ENCODE data around the gene HNRNPA0.
A peak's percentile ranks its signal among the peaks of the same experiment; 100 is the strongest.
"Not testable (repeated sequence)": the region's sequence is repeated elsewhere in the genome, so short reads cannot be mapped to it uniquely, and the experiment has no call there.

HNRNPA0 gene

DNA sequence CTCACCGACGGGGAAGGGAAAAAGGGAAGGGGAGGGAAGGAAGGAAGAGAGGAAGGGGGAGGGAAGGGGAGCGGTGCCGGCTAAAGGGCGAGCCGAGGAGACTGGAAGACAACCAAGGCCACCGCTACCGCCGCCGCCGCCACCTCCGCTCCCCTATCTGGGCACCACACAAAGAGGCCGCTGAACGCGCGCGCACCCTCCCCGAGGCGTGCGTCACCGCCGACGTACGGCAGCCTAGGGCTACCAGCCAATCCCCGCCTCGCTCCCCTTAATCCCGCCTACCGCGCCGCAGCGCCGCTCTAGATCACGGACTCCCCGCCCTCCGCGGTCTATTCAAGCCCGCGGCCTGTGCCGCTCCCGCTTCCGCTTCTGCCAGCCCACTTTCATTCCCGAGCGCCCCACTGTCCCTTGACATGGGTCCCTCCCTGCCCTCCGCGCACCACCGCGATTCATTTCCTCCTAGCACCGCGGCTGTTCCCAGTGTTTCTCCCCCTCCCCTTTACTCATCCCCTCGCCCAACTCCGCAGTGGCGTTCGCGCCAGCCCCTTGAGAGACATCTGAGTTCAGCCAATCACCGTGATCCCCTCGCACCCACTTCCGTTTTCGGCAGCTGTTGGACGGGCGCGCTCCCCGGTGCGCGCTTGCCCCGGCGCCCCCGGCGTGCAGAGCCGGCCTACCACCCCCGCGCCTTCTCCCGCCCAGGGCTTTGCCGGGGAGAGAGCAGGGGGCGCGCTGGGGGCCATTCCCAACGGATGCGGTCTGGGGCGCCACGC lies at the start of gene HNRNPA0:
Gene HNRNPA0, minus strand, starts transcription at position 176 of the 773 bp plus-strand sequence. CDS start 297 bp downstream, outside the sequence.
- peak; percentile 83 for DNase-seq

DNA sequence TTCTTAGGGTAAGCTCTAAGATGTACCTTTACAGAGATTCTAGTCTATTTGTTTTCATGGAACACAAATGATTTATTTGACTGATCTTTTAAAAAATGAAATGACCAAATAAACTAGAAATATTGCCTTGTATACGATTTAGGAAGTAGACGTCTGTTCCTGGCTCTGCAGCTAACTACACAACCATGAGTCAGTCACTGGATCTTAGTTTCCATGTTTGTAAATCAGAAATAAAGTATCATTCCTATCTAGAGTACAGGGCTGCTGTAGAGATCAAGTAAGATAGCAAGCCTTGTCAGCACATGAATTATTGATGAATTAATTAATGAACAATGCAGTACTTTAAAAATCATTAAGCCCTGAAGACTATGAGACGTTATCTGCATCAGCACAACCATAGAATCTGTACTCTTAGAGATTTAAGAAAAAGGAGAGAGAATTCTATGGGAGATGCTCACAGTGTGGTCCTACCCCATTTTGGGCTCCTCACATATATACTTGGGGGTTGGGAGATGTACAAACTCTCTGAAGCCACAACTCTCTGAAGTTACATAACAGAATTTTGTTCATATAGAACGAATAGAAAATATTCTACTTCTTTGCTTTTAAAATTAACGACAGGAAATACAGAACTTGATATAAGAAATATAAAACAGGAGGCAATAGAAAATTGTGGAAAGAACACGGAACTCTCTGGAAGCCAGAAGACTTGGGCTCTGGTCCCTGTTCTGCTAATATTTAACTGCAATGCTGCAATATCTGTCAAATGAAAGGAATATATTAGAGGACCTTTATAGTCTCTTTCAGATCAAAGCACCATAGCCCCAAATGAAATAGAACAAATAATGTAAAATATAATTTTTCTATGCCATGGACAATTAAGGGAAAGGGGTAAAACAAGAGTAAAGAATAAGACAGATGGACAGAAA lies 48.4 kb upstream of the HNRNPA0 start:
- DNase-seq = no peak

GRCh38 chr5:137800700-137801411 lies 46.7 kb upstream of the HNRNPA0 start:
- no peak for DNase-seq

GRCh38 chr5:137796279-137796678 lies 42.1 kb upstream of the HNRNPA0 start:
- no peak for DNase-seq

DNA sequence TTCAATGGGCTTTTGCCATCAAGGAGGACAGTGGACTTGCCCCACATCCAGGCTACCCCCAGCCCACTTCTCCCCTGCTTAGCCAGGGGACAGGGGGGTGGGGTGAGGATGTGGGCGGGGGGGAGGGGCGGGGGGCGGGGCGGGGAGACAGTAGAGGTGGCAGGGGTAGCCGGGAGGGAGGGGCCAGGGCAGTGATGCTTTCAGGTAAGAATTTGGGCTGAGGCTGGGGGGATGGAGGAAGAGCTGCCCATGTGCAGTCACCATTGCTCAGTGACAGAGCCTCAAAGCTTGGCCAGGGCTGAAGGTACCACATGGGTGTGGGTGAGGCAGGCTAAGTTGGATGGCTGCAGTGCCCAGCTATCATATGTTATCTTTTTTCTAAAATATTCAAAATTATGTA lies 40.7 kb upstream of the HNRNPA0 start:
- DNase-seq = no peak

GRCh38 chr5:137792303-137792702 lies 38.1 kb upstream of the HNRNPA0 start:
- DNase-seq = no peak

GRCh38 chr5:137791799-137792198 lies 37.6 kb upstream of the HNRNPA0 start:
- DNase-seq = no peak

DNA sequence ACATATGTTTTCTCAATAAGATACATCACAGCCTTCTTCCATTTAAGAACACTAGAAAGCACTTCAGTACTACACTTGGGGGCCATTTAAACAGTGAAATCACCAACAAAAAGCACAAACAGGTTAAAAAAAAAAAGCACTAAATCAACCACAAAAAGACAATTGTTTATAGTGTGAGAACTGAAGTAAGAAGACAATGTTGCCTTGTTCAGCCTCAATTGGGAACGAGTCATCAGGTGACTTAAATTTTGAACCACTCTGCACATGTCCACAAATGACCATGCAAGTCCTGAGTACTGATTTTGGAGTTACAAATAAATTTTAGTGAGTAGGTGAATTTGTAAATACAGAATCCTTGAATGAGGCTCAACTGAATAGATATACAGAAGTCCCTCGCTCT lies 37.2 kb upstream of the HNRNPA0 start:
- no peak for DNase-seq

GRCh38 chr5:137788560-137788959 lies 34.4 kb upstream of the HNRNPA0 start:
- DNase-seq = not testable (repeated sequence)

DNA sequence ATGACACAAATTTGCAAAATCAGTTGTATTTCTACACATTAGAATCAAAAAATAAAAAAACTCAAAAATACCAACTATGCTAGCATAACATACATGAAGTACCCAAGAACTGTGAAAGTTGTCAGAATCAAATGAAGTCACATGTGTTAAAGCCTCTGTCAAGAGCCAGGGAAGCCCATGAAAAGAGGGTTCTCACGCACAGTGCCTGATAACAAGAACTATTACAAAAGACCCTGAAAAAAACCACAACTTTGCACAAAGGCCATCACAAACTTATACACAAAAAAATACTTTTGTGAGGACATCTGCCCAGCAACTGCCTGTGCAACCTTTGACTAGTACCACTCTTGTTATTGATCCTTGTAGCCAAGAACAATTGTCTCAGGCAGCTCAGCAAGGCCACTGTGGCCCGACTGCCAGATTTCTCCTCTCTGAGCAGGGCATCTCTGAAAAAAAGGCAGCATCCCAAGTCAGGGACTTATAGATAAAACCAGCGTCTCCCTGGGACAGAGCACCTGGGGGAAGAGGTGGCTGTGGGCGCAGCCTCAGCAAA lies 28.9 kb upstream of the HNRNPA0 start:
- DNase-seq = no peak

DNA sequence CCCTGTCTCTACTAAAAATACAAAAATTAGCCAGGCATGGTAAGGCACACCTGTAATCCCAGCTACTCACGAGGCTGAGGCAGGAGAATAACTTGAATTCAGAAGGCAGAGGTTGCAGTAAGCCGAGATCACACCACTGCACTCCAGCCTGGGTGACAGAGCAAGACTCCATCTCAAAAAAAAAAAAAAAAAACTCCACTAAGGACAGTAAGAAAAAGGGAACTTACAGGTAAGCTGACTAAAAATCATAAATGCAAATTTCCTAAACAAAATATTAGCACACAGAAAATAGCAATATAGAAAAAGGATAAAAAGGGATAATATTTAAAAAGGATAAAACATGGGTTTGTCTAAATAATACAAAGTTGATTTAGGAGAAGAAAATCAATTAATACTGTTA lies 27.9 kb upstream of the HNRNPA0 start:
- no peak for DNase-seq

DNA sequence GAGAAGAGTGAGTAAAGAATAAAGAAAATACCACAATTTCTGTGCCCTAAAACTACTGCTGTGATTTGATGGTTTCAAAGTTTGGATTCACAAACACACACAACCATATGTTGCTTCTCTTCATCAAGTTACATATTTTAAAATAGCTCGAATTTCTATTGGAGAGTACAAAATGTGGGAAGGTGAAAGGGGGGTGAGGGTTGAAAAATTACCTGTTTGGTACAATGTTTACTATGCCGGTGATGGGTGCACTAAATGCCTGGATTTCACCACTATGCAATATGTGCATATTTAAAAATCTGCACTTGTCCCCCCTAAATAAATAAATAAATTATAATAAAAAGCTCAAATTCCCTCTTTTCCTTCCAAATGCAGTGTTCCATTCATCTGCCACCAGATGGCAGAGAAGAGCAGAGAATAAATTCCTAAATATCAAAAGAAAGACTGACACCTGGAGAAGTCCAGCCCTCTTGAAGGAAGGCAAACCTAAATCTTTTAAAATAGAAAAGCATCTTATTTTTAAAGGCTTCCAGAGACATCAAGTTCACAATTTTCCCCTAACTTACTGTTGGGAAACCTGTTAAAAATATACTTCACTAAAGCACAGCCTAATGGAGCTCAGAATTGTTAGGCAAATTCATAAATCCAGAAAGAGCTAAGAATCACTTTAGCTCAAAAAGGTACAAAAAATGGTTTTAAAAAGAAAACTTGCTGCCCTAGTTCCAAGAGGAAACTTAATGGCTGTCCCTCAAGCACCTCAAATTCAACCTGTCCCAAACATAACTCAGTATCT lies 24.8 kb upstream of the HNRNPA0 start:
- no peak for DNase-seq

GRCh38 chr5:137767937-137768336 lies 13.8 kb upstream of the HNRNPA0 start:
- not testable (repeated sequence) for DNase-seq

DNA sequence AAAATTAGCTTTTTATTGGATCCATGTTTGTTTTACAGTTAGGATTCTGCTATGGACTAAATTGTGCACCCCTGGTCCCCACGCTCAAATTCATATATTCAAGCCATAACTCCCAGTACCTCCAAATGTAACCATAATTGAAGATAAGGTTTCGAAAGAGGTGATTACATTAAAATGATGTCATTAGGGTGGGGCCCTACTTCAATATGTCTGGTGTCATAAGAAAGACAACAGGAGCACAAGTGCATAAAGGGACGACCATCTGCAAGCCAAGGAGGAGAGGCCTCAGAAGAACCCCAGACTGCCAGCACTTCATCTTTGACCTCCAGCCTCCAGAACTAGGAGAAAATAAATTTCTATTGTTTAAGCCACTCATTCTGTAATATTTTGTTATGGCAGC lies 7.4 kb upstream of the HNRNPA0 start:
- no peak for DNase-seq

- DNase-seq = no peak
These were observed 6.8 kb upstream of the HNRNPA0 start for GRCh38 chr5:137760719-137761516.

DNA sequence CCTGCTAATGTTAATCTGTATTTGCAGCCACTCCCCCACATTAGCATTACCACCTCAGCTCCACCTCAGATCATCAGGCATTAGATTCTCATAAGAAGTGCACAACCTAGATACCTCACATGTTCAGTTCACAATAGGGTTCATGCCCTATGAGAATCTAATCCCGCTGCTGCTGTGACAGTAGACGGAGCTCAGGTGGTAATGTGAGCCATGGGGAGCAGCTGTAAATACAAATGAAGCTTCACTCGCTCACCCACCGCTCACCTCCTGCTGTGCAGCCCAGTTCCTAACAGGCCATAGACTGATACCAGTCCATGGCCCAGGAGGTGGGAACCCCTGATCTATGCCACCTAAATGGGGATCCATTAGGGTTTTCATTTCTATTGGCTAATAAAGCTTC lies 6.1 kb upstream of the HNRNPA0 start:
- no peak for DNase-seq

GRCh38 chr5:137758715-137759306 lies 4.6 kb upstream of the HNRNPA0 start:
- DNase-seq = no peak

DNA sequence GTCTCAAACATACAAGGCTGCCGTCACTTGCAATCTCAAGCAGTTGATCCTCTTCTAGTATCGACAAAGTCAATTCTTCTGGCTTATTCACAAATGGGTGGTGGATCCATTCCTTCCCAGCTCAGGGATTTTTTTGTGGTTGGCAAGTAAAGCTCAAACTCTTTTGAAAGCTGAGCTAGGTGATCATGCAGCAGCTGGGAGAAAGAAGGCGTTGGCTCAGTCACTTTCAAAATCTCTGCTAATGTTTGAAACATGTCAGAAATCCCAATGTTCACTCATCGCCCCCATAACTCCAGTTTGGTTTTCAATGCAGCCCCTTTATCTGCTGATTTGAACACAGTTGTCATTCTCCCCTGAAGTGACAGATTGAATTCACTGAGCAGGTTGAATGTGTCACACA lies 4.0 kb upstream of the HNRNPA0 start:
- no peak for DNase-seq

- DNase-seq = no peak
These were observed 3.5 kb upstream of the HNRNPA0 start for GRCh38 chr5:137757634-137758033.

DNA sequence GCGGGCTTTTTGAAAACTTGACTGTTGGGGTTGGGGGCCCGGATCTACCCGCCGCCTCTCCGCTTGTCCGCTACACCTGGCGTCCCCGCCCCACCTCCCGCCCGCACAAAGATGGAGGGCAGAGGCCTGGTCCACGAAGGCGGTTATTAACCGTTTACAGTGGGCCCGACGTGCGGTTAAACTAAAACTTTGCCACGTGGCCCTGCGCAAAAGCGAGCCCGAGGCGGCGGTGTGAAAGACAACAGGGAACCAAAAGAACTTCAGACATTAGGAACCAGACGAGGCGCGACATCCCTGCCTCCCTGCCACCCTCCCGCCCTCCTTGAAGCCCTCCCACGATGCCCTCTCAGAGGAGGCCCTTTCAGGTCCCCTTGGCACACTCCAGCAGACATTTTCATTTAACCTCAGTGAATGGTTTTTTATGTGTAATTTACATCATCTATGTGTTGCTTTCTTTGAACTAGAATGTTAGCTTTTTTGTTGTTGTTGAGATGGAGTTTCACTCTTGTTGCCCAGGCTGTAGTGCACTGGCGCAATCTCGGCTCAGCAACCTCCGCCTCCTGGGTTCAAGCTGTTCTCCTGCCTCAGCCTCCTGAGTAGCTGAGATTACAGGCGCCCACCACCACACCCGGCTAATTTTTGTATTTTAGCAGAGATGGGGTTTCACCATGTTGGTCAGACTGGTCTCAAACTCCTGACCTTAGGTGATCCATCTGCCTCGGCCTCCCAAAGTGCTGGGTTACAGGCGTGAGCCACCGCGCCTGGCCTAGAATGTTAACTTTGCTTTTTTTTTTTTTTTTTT lies 999 bp upstream of the HNRNPA0 start:
- DNase-seq = no peak

Data from NCI-H1105 (cell line).